ENCODE measurements around the gene ARL16. TPM values are rescaled to one million over a fixed set of nuclear protein-coding genes. Genes with fewer than 3 reads are reported as not detected.

ARL16 gene
- total and polyA plus RNA-seq, 2 donors (not counting 3 experiments of a cell fraction or from before 2014, with no cell fraction given), result 41.4 to 71.7 TPM

DNA sequence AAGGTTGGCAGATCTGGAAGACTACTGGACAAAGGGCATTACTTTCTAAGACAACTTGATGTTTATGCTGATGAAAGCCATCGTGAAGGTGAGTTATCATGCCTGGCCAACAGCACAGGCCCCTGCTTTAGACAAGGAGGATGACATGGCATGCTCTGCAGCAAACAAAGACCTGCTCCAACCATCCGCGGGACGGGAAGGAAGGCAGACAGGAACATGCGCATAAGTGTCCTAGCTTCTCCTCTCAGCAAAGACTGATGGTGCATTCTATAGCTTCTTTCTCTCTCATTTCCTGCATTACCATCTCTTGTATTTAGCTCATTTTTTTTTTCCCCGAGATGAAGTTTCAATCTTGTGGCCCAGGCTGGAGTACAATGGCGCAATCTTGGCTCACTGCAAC lies 52.1 kb downstream of the ARL16 start:
- FAIRE-seq (no peak), DNase-seq (ENCODE audit: low read depth, low spot score) (no peak)
- CTCF ChIA-PET, result interaction anchor here (1.1 kb wide), 1 partner anchor 10 kb away, joined by 3 read pairs; no protein-coding TSS in a partner anchor
- dilution Hi-C loops (cut with MboI; ENCODE audit: extremely low pct_ligation_motif_present, low sequenced_read_pairs), result no loop called here
- peaks cover 12 to 14% of the 10 kb centered on the region in 2 experiments for H3K36me3 ChIP-seq (ENCODE audit: control insufficient read depth in 2 of 2, extremely low read depth in 1 of 2, insufficient read depth in 2 of 2, low read length in 2 of 2)
- H3K4me2 ChIP-seq (ENCODE audit: insufficient read depth, low read length), result no peak overlapping the region
- no peaks in the 10 kb centered on the region for H3K27me3 ChIP-seq (ENCODE audit: control insufficient read depth in 2 of 2, insufficient read depth in 2 of 2, low read length in 2 of 2)
- peaks cover 65% of the 10 kb centered on the region for H3K79me2 ChIP-seq (ENCODE audit: control insufficient read depth, insufficient read depth, low read length)
- H3K9ac ChIP-seq (replicated peaks; ENCODE audit: extremely low read depth, insufficient read depth, low read length), result no peak overlapping the region
- no TSS peak for BruUV-seq (replicated peaks)
- POLR2A ChIA-PET, result no interaction called here
- H3K4me1 ChIP-seq (ENCODE audit: control insufficient read depth, extremely low read depth, insufficient read depth, low read length), result peaks cover 7% of the 10 kb centered on the region
- H2AFZ ChIP-seq (ENCODE audit: low read depth, low read length), result no peak overlapping the region
- H3K9me3 ChIP-seq (replicated peaks; ENCODE audit: control insufficient read depth, insufficient read depth, low read length), result no peaks in the 10 kb centered on the region
- TF ChIP-seq GATA2 (IDR thresholded peaks at IDR 0.05; ENCODE audit: insufficient read depth, insufficient read length, low read depth, low read length) (no peak), MYC (IDR thresholded peaks at IDR 0.05; ENCODE audit: low read depth, low read length) (no peak), JUN (IDR thresholded peaks at IDR 0.05; ENCODE audit: borderline replicate concordance, insufficient read depth, insufficient read length, low read depth) (no peak), POLR2A (IDR thresholded peaks at IDR 0.05; ENCODE audit: low read depth, low read length) (no peak)
- TF ChIP-seq, protein P1, sequence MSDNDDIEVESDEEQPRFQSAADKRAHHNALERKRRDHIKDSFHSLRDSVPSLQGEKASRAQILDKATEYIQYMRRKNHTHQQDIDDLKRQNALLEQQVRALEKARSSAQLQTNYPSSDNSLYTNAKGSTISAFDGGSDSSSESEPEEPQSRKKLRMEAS (IDR thresholded peaks at IDR 0.05; ENCODE audit: insufficient read depth, insufficient read length), result no peak
- H3K27ac ChIP-seq (ENCODE audit: insufficient read depth, low read depth, low read length), result no peak overlapping the region
- intact Hi-C loops (cut with micrococcal nuclease), result no loop called here
- H3K9me1 ChIP-seq (replicated peaks; ENCODE audit: control insufficient read depth, extremely low read depth, insufficient read depth, low read length), result no peaks in the 10 kb centered on the region
- H3K4me3 ChIP-seq (replicated peaks in 1 of 3; ENCODE audit: insufficient read depth in 1 of 3, low read depth in 1 of 3, low read length in 3 of 3), result no peak overlapping the region
- H4K20me1 ChIP-seq (replicated peaks; ENCODE audit: control insufficient read depth, extremely low read depth, insufficient read depth, low read length), result peaks cover 6% of the 10 kb centered on the region

Small RNAs within 50 kb of the gene (microRNA-seq; reads per million reads assigned to microRNA genes)
- not detected for gene MIR6786 (ENCODE audit: borderline number of aligned reads, borderline replicate concordance)

Small RNAs within 50 kb of the gene (small RNA-seq; reads per million reads assigned to genes)
- gene MIR6786 (ENCODE audit: insufficient read depth, insufficient read length, low read depth, low replicate concordance), result not detected

Other genes with a start within 250 kb of the ARL16 start
- gene ACTG1, start 171.0 kb downstream of the ARL16 start, total RNA-seq, result 6,127 and 6,180 TPM in 2 replicates
- 7,850 and 10,663 TPM in 2 replicates for gene ACTG1, start 171.0 kb downstream of the ARL16 start, polyA plus RNA-seq
- gene FSCN2, start 155.4 kb downstream of the ARL16 start, total RNA-seq, result 0.58 and 0.71 TPM in 2 replicates
- 0.32 and 0.46 TPM in 2 replicates for gene FSCN2, start 155.4 kb downstream of the ARL16 start, polyA plus RNA-seq
- gene FAAP100, start 131.4 kb downstream of the ARL16 start, total RNA-seq, result 50.2 and 54.3 TPM in 2 replicates
- gene FAAP100, start 131.4 kb downstream of the ARL16 start, polyA plus RNA-seq, result 35.4 and 40.4 TPM in 2 replicates
- gene NPLOC4, start 46.7 kb downstream of the ARL16 start, total RNA-seq, result 150 and 160 TPM in 2 replicates
- gene NPLOC4, start 46.7 kb downstream of the ARL16 start, polyA plus RNA-seq, result 175 and 181 TPM in 2 replicates
- 0.44 and 0.91 TPM in 2 replicates for gene TSPAN10, start 46.6 kb downstream of the ARL16 start, total RNA-seq
- gene TSPAN10, start 46.6 kb downstream of the ARL16 start, polyA plus RNA-seq, result 1.1 TPM in 2 replicates
- gene PDE6G, start 27.3 kb downstream of the ARL16 start, total RNA-seq, result 1.4 and 1.8 TPM in 2 replicates
- 3.7 and 5.1 TPM in 2 replicates for gene PDE6G, start 27.3 kb downstream of the ARL16 start, polyA plus RNA-seq
- 18.5 and 20.1 TPM in 2 replicates for gene OXLD1, start 17.2 kb downstream of the ARL16 start, total RNA-seq
- gene OXLD1, start 17.2 kb downstream of the ARL16 start, polyA plus RNA-seq, result 35.2 and 47.6 TPM in 2 replicates
- gene CCDC137, start 17.1 kb downstream of the ARL16 start, total RNA-seq, result 32.2 and 32.7 TPM in 2 replicates
- gene CCDC137, start 17.1 kb downstream of the ARL16 start, polyA plus RNA-seq, result 12.9 and 18.1 TPM in 2 replicates
- 150 and 166 TPM in 2 replicates for gene HGS, start 214 bp upstream of the ARL16 start, total RNA-seq
- gene HGS, start 214 bp upstream of the ARL16 start, polyA plus RNA-seq, result 191 and 229 TPM in 2 replicates
- gene MRPL12, start 19.6 kb upstream of the ARL16 start, total RNA-seq, result 89.2 and 91.9 TPM in 2 replicates
- 99.9 and 126 TPM in 2 replicates for gene MRPL12, start 19.6 kb upstream of the ARL16 start, polyA plus RNA-seq
- gene SLC25A10, start 28.5 kb upstream of the ARL16 start, total RNA-seq, result 16.7 and 17.2 TPM in 2 replicates
- 16.7 and 22.4 TPM in 2 replicates for gene SLC25A10, start 28.5 kb upstream of the ARL16 start, polyA plus RNA-seq
- not detected in 2 replicates for gene GCGR, start 120.4 kb upstream of the ARL16 start, total RNA-seq
- not detected in 2 replicates for gene GCGR, start 120.4 kb upstream of the ARL16 start, polyA plus RNA-seq
- 121 and 129 TPM in 2 replicates for gene MCRIP1, start 149.5 kb upstream of the ARL16 start, total RNA-seq
- 205 and 281 TPM in 2 replicates for gene MCRIP1, start 149.5 kb upstream of the ARL16 start, polyA plus RNA-seq
- not detected in 2 replicates for gene PPP1R27, start 151.3 kb upstream of the ARL16 start, total RNA-seq
- gene PPP1R27, start 151.3 kb upstream of the ARL16 start, polyA plus RNA-seq, result not detected in 2 replicates
- gene P4HB, start 176.7 kb upstream of the ARL16 start, total RNA-seq, result 872 and 988 TPM in 2 replicates
- 156 and 201 TPM in 2 replicates for gene P4HB, start 176.7 kb upstream of the ARL16 start, polyA plus RNA-seq
- gene ARHGDIA, start 187.5 kb upstream of the ARL16 start, total RNA-seq, result 617 and 645 TPM in 2 replicates
- 358 and 487 TPM in 2 replicates for gene ARHGDIA, start 187.5 kb upstream of the ARL16 start, polyA plus RNA-seq
- 175 and 183 TPM in 2 replicates for gene ALYREF, start 207.8 kb upstream of the ARL16 start, total RNA-seq
- 92.0 and 101 TPM in 2 replicates for gene ALYREF, start 207.8 kb upstream of the ARL16 start, polyA plus RNA-seq
- 126 and 128 TPM in 2 replicates for gene ANAPC11, start 207.9 kb upstream of the ARL16 start, total RNA-seq
- 801 and 844 TPM in 2 replicates for gene ANAPC11, start 207.9 kb upstream of the ARL16 start, polyA plus RNA-seq
- gene NPB, start 218.4 kb upstream of the ARL16 start, total RNA-seq, result 0.42 TPM in 1 of 2 replicates, not detected in the other
- 0.33 and 0.81 TPM in 2 replicates for gene NPB, start 218.4 kb upstream of the ARL16 start, polyA plus RNA-seq
- gene PCYT2, start 227.6 kb upstream of the ARL16 start, total RNA-seq, result 52.3 and 57.1 TPM in 2 replicates
- 52.0 and 54.6 TPM in 2 replicates for gene PCYT2, start 227.6 kb upstream of the ARL16 start, polyA plus RNA-seq
- 24.3 and 28.8 TPM in 2 replicates for gene SIRT7, start 234.4 kb upstream of the ARL16 start, total RNA-seq
- gene SIRT7, start 234.4 kb upstream of the ARL16 start, polyA plus RNA-seq, result 9.5 and 11.6 TPM in 2 replicates
- 30.5 and 35.0 TPM in 2 replicates for gene MAFG, start 243.9 kb upstream of the ARL16 start, total RNA-seq
- 27.6 and 28.0 TPM in 2 replicates for gene MAFG, start 243.9 kb upstream of the ARL16 start, polyA plus RNA-seq

Data from endothelial cell of umbilical vein (primary cell).